GM12891 (cell line): ENCODE data around the gene TACC3.

Experiments used
- POLR2AphosphoS5 ChIP-seq: IDR thresholded peaks from 2 replicates; pipeline ENCODE4 v1.6.1; 2011; ENCODE audit warnings: low read depth, low read length, control low read depth
- TAF1 ChIP-seq: IDR thresholded peaks from 2 replicates; pipeline ENCODE4 v1.6.1; 2011; ENCODE audit warnings: low read depth, low read length, control low read depth

GRCh38 chr4:1726146-1726934 lies 5.0 kb downstream of the TACC3 start:
- TF ChIP-seq TAF1 (no peak), POLR2AphosphoS5 (no peak)
